ENCODE measurements around the gene RIPK3.

- TF ChIP-seq CTCF (IDR thresholded peaks at IDR 0.05; ENCODE audit: poor library complexity) (no peak), EZH2 (IDR thresholded peaks at IDR 0.05; ENCODE audit: borderline replicate concordance) (no peak)
Observed at GRCh38 chr14:24356208-24356607, 16.4 kb upstream of the RIPK3 start.
